H1 (cell line): ENCODE measurements around the gene MSI1.
A peak's percentile ranks its signal among the peaks of the same experiment; 100 is the strongest.

Source experiments
- CTCF ChIP-seq, 3 experiments: IDR thresholded peaks; 1 replicate in 2 of 3; 2 replicates in 1 of 3; pipeline versions ENCODE4 v1.5.1 to v1.6.1; 2011; ENCODE audit warnings: low read length in 3 of 3, mild to moderate bottlenecking in 3 of 3, inconsistent platforms in 2 of 3, low read depth in 1 of 3, moderate library complexity in 1 of 3; ENCODE audit not compliant: insufficient read depth in 1 of 3; ENCODE audit errors: control extremely low read depth in 1 of 3
- EGR1 ChIP-seq: IDR thresholded peaks from 2 replicates; pipeline ENCODE4 v1.6.1; 2011; ENCODE audit warnings: low read depth, low read length, borderline replicate concordance
- EZH2 ChIP-seq: fragments of 200-600 bp; sonication (generic); IDR thresholded peaks from 2 replicates; pipeline ENCODE4 v1.7.1; 2012; ENCODE audit warnings: low read depth, mild to moderate bottlenecking, moderate library complexity, low read length, inconsistent platforms; ENCODE audit not compliant: severe bottlenecking
- GABPA ChIP-seq: IDR thresholded peaks from 2 replicates; pipeline ENCODE4 v1.6.1; 2011; ENCODE audit warnings: mild to moderate bottlenecking, low read length, moderate library complexity, borderline replicate concordance; ENCODE audit not compliant: insufficient read depth
- KDM1A ChIP-seq: fragments of 200-600, 300-600 bp; sonication (generic); IDR thresholded peaks from 2 replicates; pipeline ENCODE4 v1.7.1; 2016; ENCODE audit warnings: mild to moderate bottlenecking, low read length, borderline replicate concordance
- RNF2 ChIP-seq: fragments of 200-900, 300-1000 bp; sonication (generic); IDR thresholded peaks from 2 replicates; pipeline ENCODE4 v1.7.1; 2016; ENCODE audit warnings: borderline replicate concordance, low read depth, mild to moderate bottlenecking, antibody characterized with exemption, low read length; ENCODE audit not compliant: poor library complexity, severe bottlenecking; ENCODE audit errors: missing control alignments
- RXRA ChIP-seq: IDR thresholded peaks from 2 replicates; pipeline ENCODE4 v1.6.1; 2011; ENCODE audit warnings: low read depth, mild to moderate bottlenecking, low read length, moderate library complexity; ENCODE audit not compliant: insufficient read depth
- TBP ChIP-seq: IDR thresholded peaks from 2 replicates; pipeline ENCODE4 v1.6.1; 2011; ENCODE audit warnings: low read depth, low read length, improper control_type of control experiment
- ZNF274 ChIP-seq: IDR thresholded peaks from 2 replicates; pipeline ENCODE4 v1.7.0; 2012; ENCODE audit warnings: low read length, borderline replicate concordance; ENCODE audit errors: extremely low read depth

- TF ChIP-seq KDM1A: peak; percentile 77
- TF ChIP-seq ZNF274: no peak
- no peak for TF ChIP-seq CTCF (IDR thresholded peaks at IDR 0.05; ENCODE audit: control extremely low read depth in 1 of 3, insufficient read depth in 1 of 3, low read depth in 1 of 3, low read length in 3 of 3)
- TF ChIP-seq RNF2: no peak
- no peak for TF ChIP-seq TBP
- no peak for TF ChIP-seq EGR1
- TF ChIP-seq EZH2: no peak
- TF ChIP-seq RXRA: no peak
- no peak for TF ChIP-seq GABPA
These were observed 47.7 kb upstream of the MSI1 start for GRCh38 chr12:120416490-120417216.
